Epithelial cell of umbilical artery (primary cell): ENCODE results near the gene SLC35E2B. TPM values are rescaled to one million over a fixed set of nuclear protein-coding genes. Genes with fewer than 3 reads are reported as not detected.

Experiments
- total RNA-seq: library from RNA; depleted of rRNA; stranded (reverse); fragments of >200 nt; gene quantifications from 2 replicates; pipeline ENCODE4 v1.2.3, GENCODE V29; 2014

SLC35E2B gene
- total RNA-seq: 16.6 and 17.9 TPM in 2 replicates

GRCh38 chr1:1692714-1693647 lies at the start of gene SLC35E2B:
SLC35E2B (minus strand) TSS chr1:1692795; CDS start chr1:1676699, 16,096 bp downstream.

GRCh38 chr1:1724035-1724864 lies 31.7 kb upstream of the SLC35E2B start, which contains the start of gene CDK11A:
CDK11A (minus strand) TSS chr1:1724357; CDS start chr1:1722818, 1,539 bp downstream.

GRCh38 chr1:1658583-1659549 lies 33.7 kb downstream of the SLC35E2B start, which contains the start of gene CDK11B:
CDK11B (minus strand) TSS chr1:1659004; CDS start chr1:1657485, 1,519 bp downstream.

GRCh38 chr1:1631782-1632420 lies 60.7 kb downstream of the SLC35E2B start, which contains the start of gene MMP23B:
MMP23B (plus strand) TSS chr1:1632173; CDS start chr1:1632219, 46 bp downstream.

DNA sequence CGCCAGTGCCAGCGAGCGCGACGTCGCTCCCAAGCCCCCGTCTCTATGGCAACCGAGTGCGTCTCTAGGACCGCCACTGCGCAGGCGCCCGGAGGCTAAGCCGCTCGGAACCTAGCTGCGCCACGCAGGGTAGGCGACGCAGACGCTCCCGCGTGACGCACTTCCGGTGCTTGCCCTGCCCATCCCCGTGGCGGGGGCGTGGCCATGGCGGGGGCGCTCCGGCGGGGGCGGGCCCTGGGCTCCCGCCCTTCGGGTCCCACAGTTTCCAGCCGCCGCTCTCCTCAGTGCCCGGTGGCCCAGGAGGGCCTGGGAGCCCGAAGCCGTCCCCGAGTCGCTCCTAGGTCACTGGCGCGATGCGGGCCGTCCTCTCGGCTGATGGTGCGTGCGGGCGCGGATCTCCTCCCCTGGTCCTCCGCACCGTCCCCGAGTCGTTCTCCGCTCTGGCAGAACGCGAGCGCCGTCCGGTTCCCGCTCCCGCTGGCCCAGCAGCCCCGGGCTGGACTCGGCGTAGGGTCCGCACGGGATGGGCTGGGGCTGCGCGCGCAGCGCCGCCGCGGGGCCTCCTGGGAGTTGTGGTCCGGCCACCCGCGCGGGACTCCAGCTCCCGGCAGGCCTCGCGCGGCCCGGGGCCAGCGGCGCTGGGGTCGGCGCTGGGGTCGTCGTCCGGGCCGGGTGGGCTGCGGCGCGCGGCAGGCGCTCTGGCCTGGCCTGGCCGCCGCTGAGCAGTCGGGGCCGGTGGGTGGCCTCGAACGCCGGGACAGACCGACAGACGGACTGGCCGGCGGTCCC lies 77.1 kb downstream of the SLC35E2B start, which contains the start of gene MIB2:
Gene MIB2, plus strand, starts transcription at position 245 of the 789 bp plus-strand sequence. CDS start 7,953 bp downstream, outside the sequence.

Other genes starting within 250 kb of the SLC35E2B start
- gene ATAD3C, start 243.1 kb downstream of the SLC35E2B start, total RNA-seq: not detected in 2 replicates
- gene ATAD3B, start 221.0 kb downstream of the SLC35E2B start, total RNA-seq: 28.1 and 28.3 TPM in 2 replicates
- 39.5 and 49.0 TPM in 2 replicates for gene ATAD3A, start 180.6 kb downstream of the SLC35E2B start, total RNA-seq
- 2.9 and 4.1 TPM in 2 replicates for gene TMEM240, start 152.2 kb downstream of the SLC35E2B start, total RNA-seq
- gene SSU72, start 117.9 kb downstream of the SLC35E2B start, total RNA-seq: 67.0 and 82.2 TPM in 2 replicates
- gene FNDC10, start 92.7 kb downstream of the SLC35E2B start, total RNA-seq: 0.15 and 0.65 TPM in 2 replicates
- 27.6 and 54.3 TPM in 2 replicates for gene MIB2, start 77.3 kb downstream of the SLC35E2B start, total RNA-seq
- gene MMP23B, start 60.6 kb downstream of the SLC35E2B start, total RNA-seq: 0.61 and 0.97 TPM in 2 replicates
- gene CDK11B, start 33.8 kb downstream of the SLC35E2B start, total RNA-seq: 6.7 and 8.8 TPM in 2 replicates
- gene CDK11A, start 31.6 kb upstream of the SLC35E2B start, total RNA-seq: 12.7 and 14.1 TPM in 2 replicates
- 36.1 and 54.7 TPM in 2 replicates for gene NADK, start 85.7 kb upstream of the SLC35E2B start, total RNA-seq
- gene GNB1, start 198.3 kb upstream of the SLC35E2B start, total RNA-seq: 68.2 and 72.8 TPM in 2 replicates
- not detected in 2 replicates for gene CALML6, start 222.5 kb upstream of the SLC35E2B start, total RNA-seq
- gene TMEM52, start 226.5 kb upstream of the SLC35E2B start, total RNA-seq: not detected in 2 replicates